ENCODE data around the gene L3MBTL4.

Gene L3MBTL4

GRCh38 chr18:5979971-5980457, 434.7 kb downstream of the L3MBTL4 start:
- DNase-seq, result no peak

DNA sequence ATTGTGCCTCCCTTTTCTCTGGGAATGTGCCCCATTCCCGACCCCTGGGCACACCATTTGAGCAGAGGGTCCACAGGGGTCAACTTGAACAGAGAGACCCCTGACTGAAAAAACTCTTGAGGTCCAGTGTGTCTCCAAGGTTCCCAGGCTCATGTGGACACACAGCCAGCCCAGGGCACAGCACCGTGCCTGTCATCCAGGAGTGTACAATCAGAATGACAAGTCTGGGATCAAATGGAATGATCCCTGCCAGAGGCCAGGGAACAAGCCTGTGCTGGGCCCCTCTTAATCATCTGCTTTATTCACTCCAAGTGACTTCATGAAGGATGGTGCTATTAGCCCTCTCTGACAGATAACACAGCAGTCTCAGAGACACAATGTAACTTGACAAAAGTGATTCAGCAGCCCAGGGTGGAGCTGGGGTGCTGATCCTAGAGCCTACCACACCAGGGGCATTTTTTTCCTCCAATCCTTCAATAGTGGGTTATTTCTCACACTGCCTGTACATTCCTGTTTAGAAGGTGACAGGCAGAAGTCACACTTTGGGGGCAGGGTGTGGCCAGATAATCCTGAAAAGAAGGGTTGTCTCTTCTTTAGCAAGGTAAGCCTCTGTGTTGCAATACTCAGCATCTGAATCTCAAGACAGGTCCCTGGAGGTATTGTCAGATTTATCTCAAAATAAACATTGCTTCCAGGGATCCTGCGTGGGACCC, 435.4 kb downstream of the L3MBTL4 start:
- no peak for DNase-seq

- DNase-seq, result no peak
Observed at GRCh38 chr18:5977022-5977421, 437.7 kb downstream of the L3MBTL4 start.

GRCh38 chr18:5975111-5976002, 439.4 kb downstream of the L3MBTL4 start:
- no peak for DNase-seq

- no peak for DNase-seq
Observed at GRCh38 chr18:5974696-5975095, 440.0 kb downstream of the L3MBTL4 start.

- DNase-seq, result no peak
Observed at GRCh38 chr18:5973099-5973498, 441.6 kb downstream of the L3MBTL4 start.

- no peak for DNase-seq
Observed at GRCh38 chr18:5972298-5972697, 442.4 kb downstream of the L3MBTL4 start.

- DNase-seq, result no peak
Observed at GRCh38 chr18:5969989-5970403, 444.7 kb downstream of the L3MBTL4 start.

- no peak for DNase-seq
Observed at GRCh38 chr18:5969355-5969988, 445.2 kb downstream of the L3MBTL4 start.

- no peak for DNase-seq
Observed at GRCh38 chr18:5967666-5968065, 447.0 kb downstream of the L3MBTL4 start.

GRCh38 chr18:5967007-5967406, 447.7 kb downstream of the L3MBTL4 start:
- DNase-seq, result no peak

- no peak for DNase-seq
Observed at GRCh38 chr18:5966514-5966913, 448.2 kb downstream of the L3MBTL4 start.

DNA sequence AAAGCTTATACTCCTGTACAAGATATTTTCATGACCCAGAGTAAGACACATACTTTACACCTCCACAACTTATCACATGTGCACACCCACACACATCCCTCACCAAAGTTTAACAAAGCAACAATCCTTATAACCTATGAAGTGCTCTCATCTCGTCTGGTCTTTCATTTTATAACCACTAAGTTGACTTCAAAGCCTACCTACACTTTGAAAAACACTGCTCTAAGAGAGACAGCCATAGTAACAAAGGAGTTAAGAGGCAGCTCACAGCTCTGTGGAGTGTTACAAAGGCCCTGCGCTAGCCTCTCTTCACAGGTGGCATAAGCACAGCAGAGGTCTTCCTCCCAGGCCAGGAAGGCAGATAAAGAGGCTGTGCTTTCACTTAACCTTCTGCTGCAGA, 449.7 kb downstream of the L3MBTL4 start:
- DNase-seq, result no peak

DNA sequence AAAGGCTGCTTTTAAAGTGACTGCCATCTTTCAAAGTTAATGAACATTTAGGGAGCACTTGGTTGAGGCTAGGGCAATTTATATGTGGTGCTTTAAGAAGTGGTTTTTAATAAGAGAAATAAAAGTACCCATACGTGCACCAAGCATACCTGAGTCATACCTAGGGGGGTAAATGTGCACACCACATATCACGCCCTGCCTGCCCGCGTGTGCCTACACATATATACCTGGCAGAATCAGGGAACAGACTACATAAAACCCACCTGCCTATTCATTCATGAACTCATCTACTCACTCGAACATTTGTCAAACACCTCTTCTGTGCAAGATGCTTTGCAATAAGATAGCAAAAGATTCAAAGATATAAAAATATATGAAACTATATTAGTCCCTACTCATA, 450.1 kb downstream of the L3MBTL4 start:
- no peak for DNase-seq

DNA sequence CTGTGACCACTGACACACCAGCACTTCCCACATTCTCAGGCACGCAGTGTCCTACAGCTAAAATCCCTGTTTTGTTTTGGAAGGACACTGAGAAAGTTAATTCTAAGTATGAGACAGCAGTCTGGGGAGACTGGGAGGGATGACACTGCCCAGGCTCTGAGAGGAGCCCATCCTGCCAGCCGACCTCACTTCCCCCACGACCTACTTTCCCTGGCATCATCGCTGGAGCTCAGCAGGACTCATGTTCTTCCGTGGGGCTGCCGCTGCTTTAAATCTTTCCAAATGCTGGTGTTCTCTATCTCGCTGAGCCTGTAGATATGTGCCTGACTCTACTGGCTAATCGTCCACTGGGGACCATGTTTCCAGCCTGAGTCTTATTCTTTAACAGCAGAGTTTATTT, 450.6 kb downstream of the L3MBTL4 start:
- no peak for DNase-seq

- DNase-seq, result no peak
Observed at GRCh38 chr18:5963267-5963666, 451.4 kb downstream of the L3MBTL4 start.

DNA sequence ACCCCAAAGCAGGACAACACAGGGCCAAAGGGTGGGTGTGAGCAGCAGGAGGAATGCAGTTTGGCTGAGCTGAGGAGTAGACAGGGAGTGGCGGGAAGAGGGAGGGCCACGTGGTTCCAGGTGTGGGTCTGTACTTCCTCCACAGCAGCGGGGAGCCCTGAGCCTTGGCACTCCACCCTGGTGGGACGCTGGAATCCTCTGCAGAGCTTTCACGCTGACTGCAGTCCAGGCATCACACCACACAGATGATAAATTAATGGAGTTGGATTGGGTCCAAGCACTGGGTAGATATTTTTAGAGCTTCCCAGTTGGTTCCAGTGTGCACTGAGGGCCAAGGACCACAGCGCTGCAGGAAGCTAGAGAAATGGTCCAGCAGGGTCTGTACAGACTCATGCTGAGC, 452.3 kb downstream of the L3MBTL4 start:
- DNase-seq, result no peak

- DNase-seq, result no peak
Observed at GRCh38 chr18:5961828-5962150, 452.9 kb downstream of the L3MBTL4 start.

DNA sequence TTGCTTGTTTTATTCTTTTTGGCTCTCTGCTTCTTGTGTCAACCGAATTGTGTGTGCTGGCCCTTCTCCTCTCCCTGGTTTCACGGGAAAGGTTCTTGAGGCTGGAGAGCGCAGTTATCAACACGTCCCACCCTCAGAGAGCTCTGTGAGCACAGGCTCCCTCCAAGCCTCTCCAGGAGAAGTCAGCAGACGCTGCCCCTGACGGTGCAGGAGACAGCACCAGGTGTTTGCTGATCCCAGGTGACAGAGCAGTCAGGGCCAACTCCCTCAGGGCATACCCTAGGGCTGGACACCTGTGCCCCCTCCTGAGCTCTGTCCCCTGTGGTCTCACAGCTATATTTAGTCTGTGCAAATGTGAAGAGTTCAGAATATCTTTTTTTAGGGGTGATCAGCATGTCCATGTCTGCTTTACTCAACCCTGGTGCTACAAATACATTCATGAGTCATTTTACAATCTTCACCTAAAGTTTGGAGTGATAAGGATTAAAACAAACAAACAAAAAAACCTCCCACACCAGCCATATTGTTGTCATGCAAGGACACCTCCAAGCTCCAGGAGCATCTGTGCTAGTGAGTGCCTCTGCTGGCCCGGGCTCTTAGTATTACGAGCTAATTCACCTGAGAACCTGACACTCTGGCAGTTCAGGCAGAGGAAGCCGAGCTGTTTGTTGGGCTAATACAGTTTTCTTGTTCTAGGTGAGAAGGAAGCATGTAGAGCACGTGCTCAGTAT, 453.4 kb downstream of the L3MBTL4 start:
- no peak for DNase-seq

- DNase-seq, result no peak
Observed at GRCh38 chr18:5958822-5959221, 455.9 kb downstream of the L3MBTL4 start.

DNA sequence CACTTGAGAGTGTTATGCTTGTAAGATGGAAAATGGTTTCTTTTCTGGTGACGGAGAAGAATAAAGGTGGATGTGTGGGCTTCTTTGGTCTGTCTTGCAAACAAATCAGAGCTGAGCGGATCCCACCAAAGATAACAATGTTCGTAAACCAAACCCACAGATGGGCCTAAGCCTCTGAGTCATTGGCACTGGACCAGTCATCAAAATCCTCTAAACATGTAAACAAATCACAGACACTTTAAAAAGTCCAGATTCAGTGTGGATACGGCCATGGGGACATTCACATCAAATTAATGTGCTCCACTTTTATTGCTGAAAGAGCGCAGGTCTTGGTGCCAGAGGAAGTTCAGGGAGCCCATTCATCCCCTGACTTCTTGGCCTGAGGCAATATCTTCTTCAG, 458.9 kb downstream of the L3MBTL4 start:
- no peak for DNase-seq

GRCh38 chr18:5951515-5952091, 463.1 kb downstream of the L3MBTL4 start:
- no peak for DNase-seq

GRCh38 chr18:5948781-5949180, 465.9 kb downstream of the L3MBTL4 start:
- no peak for DNase-seq
